Astrocyte of the hippocampus (primary cell): ENCODE results near the gene ZNF516.

Experiments used
- DNase-seq: peaks from one replicate; pipeline ENCODE4 v3.0.0; 2011; ENCODE audit warnings: low read depth, low spot score

The ZNF516 gene

DNA sequence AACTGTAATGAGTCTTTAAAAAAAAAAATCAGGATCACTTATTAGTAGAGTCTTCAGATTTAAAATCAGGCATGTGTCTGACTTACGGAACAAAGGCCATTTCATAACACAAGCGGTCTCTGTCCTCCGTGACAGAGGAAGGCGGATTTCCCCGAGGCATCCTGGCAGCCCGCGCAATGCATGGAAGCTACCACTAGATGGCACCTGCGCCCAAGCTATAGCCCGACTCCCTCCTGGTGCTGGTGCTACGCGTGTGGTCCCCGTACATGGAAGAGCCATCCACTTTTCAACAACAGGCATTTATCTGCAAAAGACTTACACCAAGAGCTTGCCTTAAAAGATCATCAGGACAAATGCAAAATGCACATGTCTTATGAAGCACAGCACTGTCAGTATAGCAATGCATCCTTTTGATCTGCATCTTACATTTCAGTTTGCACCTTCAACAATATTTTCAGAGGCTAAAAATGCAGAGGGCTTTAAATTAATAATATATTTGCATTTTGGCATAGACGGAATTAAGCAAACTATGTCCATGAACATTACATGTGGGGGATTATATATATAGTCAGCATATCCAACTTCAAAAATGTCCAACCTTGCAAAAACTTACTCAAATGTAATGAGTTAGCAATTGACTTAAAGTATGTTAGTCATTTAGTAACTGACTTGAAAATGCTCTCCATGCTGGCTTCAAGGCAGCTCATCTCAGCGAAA, 96.0 kb downstream of the ZNF516 start:
- DNase-seq = peak; percentile 85

DNA sequence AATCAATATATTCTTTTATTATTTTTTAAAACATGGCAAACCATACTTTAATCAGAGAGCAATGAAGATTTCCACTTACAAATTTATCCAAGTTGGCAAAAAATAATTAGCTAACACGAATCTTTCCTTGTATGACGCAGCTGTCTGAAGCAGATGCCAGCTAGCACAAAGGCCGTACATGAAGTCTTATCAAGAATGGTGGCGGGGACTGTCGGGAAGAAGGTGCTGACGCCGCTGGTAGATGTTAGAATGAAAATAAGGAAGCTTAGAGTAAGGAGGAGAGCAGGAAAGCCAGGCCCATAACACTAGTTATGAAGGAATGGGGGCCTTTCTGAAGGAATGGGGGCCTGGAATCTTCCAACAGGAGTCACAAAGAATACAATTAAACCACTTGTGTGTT, 96.7 kb downstream of the ZNF516 start:
- no peak for DNase-seq

DNA sequence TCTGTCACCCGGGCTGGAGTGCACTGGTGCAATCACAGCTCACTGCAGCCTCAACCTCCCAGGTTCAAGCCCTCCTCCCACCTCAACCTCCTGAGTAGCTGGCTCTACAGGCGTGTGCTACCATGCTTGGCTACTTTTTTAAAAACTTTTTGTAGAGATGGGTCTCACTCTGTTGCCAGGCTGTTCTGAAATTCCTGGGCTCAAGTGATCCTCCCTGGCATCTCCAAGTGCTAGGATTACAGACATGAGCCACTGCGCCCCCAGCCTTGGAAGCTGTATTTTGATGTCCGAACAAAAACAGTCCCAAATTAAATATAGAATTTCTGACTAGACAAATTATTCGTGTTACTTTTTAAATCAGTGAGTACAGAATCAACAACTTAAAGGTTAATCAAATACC, 97.4 kb downstream of the ZNF516 start:
- DNase-seq = no peak

DNA sequence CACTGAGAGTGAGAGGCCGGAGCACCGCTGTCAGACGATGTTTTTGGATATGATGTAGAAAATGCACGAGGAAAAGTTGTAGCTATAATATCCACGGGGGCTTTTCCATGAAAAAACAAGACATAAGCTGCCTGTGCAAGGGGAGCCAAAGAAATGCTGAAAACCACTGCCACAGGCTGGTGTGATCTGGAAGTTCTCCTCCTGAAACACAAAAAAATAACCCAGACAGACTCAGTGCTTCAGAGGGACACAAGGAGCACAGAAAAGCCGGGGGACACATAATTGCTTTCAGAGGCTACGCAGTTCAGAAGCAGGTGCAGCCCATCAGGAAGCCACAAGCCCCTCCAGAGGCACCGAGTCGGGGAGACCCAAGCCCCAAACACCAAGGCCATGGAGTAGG, 98.2 kb downstream of the ZNF516 start:
- DNase-seq = no peak

DNA sequence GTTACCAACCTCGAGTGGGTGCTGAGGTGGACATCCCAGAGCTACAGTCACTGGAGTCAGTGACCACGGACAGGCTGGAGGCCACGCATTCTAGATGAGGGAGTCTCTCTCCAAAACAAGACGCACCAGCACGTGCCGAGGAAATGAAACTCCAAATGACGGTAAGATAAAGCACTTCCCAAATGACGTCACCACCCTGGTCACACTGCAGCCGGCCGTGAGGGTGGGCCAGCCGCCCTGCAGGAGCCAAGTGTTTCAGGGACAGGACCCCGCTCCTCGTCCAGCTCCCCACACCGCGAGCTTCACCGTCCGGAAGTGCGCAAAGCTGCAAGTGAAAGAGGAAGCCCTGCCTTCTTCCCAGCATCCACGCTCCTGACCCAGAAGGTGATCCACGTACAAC, 99.4 kb downstream of the ZNF516 start:
- no peak for DNase-seq

DNA sequence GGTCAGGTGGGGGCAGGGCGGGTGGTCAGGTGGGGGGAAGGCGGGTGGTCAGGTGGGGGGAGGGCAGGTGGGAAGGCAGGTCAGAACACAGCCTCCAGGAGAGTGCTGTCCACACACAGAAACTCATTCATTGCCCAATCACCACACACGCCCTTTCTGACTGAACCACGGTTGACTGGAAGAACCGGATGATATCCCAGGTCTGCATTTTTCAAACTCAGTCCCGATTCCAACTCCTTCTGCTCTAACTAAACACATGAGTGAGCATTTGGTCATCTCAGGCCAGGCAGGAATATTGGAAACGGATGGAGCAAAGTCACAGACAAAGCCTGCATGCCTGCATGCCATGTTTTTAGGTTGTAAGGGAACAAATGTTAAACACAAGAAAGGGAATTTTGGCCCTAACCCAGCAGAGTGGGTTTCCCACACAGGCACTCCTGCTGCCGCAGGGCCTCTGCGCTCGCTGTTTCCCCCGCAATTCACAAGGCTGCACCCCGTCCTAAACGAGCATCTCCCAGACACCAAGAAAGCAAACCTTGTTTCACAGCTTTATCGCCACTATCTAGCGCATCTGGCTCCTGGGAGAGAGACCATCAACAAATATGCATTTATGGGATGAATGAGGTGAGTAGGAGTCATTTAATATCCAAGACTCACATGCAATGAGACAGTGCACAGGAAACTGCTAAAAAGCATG, 100.1 kb downstream of the ZNF516 start:
- no peak for DNase-seq

DNA sequence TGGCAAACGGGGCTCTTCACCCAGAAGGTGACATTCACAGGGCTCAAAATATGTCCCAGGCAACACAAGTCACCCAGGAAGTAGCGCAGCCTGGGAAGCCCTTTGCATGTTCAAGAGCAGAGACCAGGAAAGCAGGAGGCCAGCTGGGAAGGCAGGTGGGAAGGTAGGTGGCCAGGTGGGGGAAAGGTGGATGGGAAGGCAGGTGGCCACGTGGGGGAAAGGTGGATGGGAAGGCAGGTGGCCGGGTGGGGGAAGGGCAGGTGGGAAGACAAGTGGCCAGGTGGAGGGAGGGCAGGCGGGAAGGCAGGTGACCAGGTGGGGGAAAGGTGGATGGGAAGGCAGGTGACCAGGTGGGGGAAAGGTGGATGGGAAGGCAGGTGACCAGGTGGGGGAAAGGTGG, 102.7 kb downstream of the ZNF516 start:
- DNase-seq = no peak

DNA sequence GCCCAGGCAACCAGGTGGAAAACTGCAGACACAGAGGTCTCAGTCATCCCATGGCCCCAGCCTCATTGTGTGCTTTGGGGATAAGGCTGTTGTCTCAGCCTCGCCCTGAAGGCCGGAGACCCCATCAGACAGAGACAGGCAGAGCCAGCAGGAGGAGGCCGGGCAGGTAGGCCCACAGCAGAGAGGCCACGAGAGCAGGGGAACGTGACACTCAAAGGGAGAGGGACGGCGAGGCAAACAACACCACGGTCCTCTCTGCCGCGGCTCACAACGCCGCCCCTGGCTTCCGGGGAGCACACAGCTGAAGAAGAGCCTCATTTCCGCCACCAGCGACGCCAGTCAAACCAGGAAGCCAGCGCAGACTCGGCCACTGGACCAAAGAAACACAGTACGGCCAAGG, 103.3 kb downstream of the ZNF516 start:
- no peak for DNase-seq

DNA sequence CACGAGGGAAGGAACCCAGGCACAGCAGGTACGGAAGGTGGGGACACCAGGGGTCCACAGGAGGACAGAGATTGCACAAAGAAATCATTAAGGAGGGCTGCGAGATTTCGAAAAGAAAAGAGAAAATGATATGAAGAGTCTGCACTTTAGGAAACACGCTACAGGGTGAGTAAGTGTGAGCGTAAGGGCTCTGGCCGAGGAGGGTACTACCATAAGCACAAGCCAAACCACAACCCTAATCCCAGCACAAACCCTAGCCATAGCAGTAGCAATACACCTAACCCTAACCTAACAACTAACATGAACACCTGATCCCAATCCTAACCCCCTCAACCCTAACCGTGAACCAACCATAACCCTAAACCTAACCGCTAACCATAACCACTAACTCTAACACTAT, 104.0 kb downstream of the ZNF516 start:
- no peak for DNase-seq

DNA sequence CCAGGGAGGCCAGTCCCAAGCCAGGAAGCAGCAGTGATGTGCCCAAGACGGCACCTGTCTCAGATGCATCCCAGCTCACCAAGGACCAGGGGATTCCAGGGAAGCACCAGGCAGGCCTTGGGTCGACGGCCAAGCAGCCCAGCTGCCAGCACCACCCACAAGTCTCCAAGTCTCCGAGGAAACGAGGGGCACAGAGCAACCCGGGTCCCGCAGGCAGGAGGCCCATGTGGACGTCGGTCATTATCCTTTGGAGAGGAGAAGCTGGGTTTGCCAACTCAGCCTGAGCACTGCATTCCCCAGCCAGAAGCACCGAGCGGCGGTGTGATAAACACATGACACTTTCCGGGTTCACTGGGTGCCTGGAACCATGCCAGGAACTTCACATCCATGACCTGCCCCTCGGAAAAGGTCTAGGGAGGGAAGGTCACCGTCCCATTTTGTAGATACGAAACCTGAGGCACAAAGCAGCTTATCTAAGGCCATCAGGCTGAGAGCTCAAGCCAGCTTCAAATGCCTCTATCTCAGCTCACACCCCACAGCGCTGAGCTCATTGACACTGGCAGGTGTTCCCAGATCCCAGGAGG, 104.5 kb downstream of the ZNF516 start:
- no peak for DNase-seq

DNA sequence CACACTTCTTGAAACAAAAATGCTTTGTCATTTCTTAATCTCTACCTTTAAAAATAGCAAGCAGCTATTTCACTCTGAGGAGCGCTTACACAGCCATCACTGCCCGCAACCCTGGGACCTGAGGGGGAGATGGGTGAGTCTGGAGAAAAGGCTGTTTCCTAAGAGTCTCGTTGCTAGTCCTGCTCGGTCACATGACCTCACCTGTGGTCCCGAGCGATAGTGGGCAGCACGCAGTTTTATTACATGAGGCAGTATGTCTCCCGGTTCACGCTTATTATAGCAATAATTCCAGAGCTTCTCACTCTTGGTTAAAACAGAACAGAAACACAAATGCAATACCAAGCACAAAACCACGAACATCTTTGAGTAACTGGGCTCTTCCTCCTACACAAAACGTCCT, 105.3 kb downstream of the ZNF516 start:
- no peak for DNase-seq

DNA sequence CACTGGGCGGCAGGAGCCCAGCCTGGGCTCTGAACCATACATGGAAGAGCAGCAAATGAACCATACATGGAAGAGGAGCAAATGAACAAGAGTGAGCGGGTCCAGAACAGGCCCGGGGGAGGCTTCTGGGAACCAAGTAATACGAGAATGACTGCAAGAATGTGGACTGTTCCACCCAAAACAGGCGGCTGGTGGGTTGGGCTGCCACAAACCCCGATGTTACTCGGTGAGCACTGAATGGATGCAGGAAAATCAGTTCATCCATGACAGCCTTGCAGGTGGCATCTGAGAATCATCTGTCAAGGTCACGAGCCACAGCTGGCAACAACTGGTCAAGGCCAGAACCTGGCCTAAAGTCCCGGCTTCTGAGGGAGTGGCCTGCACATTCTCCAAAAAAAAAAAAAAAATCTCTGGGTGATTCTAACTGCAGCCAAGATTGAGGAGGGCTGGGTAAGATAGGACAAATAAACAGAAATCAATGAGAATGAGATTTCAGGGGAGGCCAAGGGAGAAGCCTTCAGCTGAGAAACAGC, 106.1 kb downstream of the ZNF516 start:
- DNase-seq = no peak

DNA sequence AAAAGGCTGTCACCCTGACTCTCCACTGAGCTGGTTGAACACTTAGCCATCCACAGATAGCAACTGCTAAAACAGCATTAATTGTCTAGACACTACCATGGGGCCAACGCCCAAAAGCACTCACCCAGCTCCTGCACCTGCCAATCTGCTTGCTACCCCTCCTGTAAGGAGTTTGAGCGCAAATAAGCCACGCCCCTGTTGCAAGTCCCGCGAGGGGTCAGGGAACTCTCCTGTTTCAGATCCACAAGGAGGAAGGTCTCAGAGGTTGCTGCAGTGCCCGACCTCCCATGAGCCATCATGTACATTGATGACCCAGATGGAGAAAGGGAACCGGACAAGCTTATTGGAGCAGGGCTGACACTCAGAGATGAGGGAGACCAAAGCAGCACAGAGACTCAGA, 106.8 kb downstream of the ZNF516 start:
- no peak for DNase-seq

DNA sequence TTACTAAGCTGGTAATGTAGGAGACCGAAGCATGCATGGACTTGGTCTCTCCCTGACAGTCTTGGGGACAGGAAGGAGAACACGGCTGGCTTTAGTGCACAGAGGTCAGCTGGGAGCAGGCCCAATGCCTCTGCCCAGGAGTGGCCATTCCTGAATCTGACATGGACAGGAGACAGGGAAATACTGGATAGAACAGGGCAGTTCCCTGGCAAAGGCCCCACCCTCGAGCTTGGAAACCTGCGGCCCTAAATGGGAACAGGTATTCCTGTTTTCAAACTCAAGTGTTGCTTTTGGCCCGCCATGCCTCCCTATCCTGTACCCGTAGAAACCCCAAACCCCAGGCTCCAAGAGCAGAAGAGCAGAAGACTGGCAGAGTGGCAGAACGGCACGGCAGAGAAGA, 107.4 kb downstream of the ZNF516 start:
- DNase-seq = no peak

DNA sequence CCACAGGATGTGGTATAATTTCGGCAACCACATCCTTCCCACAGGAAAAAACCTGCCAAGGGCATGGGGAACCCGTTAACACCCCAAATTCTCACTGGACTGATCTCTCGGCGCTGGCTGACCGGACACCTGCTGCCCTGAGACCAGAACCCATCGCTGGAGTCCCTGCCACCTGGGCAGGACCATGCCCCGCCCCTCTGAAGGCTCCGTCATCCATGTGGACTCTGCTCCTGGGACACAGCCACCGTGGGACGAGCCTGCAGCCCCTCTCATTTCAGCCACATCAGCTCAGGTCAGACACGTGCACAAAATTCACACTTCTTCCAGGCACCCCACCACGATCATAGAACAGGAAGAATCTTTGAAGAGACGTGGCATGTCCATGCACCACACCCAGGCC, 108.2 kb downstream of the ZNF516 start:
- no peak for DNase-seq

DNA sequence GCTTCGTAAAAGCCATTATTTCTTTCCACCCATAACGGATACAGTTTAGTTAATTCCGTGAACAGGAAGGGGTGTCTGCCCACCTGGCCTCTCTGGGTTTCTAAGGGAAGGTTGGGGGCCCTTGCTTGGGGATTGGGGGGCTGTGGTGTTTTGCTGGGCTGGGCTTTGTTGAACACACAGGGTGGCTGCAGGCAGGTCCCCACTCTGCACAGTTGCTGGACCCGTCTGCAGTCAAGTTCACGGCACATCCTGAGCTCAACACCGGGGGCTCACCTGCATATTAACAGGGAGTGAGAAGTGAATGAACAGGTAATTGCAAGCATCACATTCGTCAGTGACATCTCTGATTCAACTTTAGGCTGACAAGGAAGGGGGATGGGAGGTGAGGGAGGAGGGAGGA, 109.0 kb downstream of the ZNF516 start:
- no peak for DNase-seq

DNA sequence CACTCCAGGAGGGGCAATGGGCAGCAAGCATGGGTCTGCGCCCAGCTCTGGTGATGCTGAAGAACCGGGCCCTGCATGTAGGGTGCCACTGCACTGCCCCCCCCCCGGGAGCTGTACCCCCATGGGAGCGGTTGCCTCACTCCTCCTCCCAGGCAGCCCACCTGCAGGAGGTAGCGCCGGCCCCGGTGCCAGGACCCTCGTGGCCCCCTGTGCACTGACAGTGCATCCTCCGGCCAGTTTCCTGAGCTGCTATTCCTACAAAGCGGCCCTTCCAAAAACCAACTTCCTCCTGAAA, 109.4 kb downstream of the ZNF516 start:
- no peak for DNase-seq

DNA sequence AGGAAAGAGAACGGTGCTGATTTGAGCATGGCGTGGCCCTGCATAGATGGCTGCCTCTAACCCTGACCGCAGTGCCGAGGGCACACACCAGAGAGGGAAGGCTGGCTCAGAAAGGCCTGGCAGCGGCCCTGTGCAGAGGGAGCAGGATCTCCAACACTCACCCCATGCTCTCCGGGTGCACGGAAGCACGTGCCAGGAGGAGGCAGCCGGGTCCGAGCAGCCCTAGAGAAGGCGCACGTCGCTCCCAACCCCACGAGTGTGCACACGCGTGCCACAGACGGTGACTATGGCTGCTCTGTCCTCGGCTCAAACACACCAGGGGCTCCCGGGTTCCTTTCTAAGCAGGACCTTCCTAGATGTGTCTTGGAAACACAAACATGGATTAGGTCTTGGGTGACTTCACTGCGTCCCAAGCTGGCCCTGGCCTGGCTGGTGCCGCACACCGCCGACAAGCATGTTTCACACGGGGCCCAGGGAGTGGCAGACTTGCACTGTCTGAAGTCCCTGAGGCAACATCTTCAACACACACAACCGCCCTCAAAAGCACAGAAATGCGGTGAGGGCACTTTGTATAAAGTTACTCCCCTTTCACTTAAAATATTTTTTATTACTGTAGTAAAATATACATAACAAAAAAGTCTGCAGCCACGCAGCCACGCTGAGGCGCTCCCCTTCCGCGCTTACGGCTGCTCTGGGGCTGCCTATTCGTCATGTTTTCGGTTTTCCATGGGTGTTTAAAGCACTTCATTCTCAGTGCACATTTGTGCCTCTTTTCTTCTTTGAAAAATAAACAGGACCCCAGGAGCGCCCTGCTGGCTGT, 110.0 kb downstream of the ZNF516 start:
- DNase-seq = no peak

DNA sequence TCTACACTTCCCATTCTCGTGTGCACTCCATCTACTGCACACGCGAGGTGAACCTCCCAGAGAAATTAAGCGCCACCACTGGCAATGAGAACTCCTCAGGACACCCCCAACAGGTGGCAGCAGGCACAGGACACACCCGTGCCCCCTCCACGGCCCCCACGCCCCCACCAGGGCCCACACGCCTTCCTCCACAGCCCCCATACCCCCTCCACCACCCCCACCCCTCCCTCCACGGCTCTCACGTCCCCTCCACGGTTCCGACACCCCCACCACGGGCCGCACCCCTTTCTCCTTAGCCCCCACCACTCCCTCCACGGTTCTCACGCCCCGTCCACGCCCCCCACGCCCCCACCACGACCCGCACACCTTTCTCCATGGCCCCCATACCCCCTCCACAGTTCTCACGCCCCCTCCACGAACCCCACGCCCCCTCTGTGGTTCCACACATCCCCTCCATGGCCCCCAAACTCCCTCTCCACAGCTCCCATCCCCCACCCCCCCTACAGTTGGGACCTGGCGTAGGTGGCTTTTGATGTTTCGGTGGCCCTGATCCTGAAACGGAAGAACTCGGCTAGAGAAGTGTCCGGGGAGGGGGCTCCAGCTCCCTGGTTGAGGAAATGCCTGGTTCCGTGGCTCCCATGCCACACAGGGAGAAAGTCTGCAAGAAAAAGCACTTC, 110.8 kb downstream of the ZNF516 start:
- no peak for DNase-seq

DNA sequence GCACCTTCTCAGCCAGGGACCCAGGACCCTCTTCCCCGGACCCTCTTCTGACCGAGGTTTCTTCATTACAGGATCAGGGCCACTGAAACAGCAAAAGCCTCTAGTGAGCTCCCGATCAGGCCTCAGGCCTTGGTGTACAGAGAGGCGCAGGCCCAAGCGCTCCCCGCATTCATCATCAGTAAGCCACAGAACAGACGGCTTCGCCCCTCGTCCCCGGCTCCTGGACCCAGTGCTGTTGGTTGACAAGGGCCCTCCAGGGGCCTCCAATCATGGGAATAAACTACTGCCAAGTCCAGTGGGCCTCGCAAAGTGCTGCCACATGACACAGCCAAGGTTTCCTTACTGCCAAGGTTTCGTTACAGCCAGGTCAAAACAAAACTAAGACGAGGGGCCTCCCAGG, 111.4 kb downstream of the ZNF516 start:
- DNase-seq = no peak

DNA sequence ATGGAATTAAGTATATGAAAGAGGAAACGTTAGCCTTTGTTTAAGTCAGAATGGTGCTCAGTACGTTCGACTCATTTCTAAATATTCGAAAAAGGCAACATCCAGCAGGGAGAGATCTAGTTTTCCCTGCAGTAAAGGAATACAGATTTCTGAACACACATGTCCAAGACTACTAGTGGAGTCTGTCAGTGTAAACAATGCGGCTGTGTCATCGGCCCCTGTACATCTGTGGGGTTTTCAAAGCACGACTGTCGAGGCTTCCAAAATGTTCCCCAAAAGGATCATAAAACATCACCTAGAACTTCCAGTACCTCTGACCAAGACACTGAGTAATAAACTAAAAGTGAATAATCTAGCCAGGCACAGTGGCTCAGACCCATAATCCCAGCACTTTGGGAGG, 112.8 kb downstream of the ZNF516 start:
- DNase-seq = no peak
